Hepatocyte (in vitro differentiated cells): ENCODE data around the gene C6orf89. TPM values are rescaled to one million over a fixed set of nuclear protein-coding genes. Genes with fewer than 3 reads are reported as not detected.

ENCODE experiments used
- DNase-seq: peaks from one replicate; pipeline ENCODE4 v3.0.0-alpha.2; 2016; ENCODE audit warnings: low spot score
- H2AFZ ChIP-seq: fragments of 200-600 bp; sonication (generic); 2 replicates; pipeline ENCODE4 v1.6.0; 2016; ENCODE audit warnings: antibody characterized with exemption, mild to moderate bottlenecking
- H3K27ac ChIP-seq: fragments of 200-600 bp; sonication (generic); 2 replicates; pipeline ENCODE4 v1.5.1; 2016; ENCODE audit warnings: mild to moderate bottlenecking
- H3K27me3 ChIP-seq: fragments of 200-600 bp; sonication (generic); 2 replicates; pipeline ENCODE4 v1.6.1; 2016
- H3K36me3 ChIP-seq: fragments of 200-600 bp; sonication (generic); replicated peaks from 2 replicates; pipeline ENCODE4 v1.5.1; 2016; ENCODE audit warnings: low read depth; ENCODE audit not compliant: insufficient read depth
- H3K4me1 ChIP-seq: fragments of 200-600 bp; sonication (generic); 2 replicates; pipeline ENCODE4 v1.5.1; 2016; ENCODE audit warnings: mild to moderate bottlenecking, moderate library complexity; ENCODE audit not compliant: insufficient read depth
- H3K4me2 ChIP-seq: fragments of 200-600 bp; sonication (generic); 2 replicates; pipeline ENCODE4 v1.6.0; 2016
- H3K4me3 ChIP-seq: fragments of 200-600 bp; sonication (generic); 2 replicates; pipeline ENCODE4 v1.5.1; 2016; ENCODE audit warnings: mild to moderate bottlenecking
- H3K79me2 ChIP-seq: fragments of 200-600 bp; sonication (generic); 2 replicates; pipeline ENCODE4 v1.6.0; 2017; ENCODE audit warnings: mild to moderate bottlenecking
- H3K9me2 ChIP-seq: fragments of 200-600 bp; sonication (generic); replicated peaks from 2 replicates; pipeline ENCODE4 v1.6.0; 2017; ENCODE audit warnings: mild to moderate bottlenecking; ENCODE audit not compliant: insufficient read depth
- H3K9me3 ChIP-seq: fragments of 200-600 bp; sonication (generic); 2 replicates; pipeline ENCODE4 v1.5.1; 2016; ENCODE audit warnings: low read depth, mild to moderate bottlenecking
- H4K20me1 ChIP-seq: fragments of 200-600 bp; sonication (generic); 2 replicates; pipeline ENCODE4 v1.6.0; 2016; ENCODE audit warnings: mild to moderate bottlenecking; ENCODE audit not compliant: insufficient read depth, poor library complexity, severe bottlenecking
- EZH2 ChIP-seq: fragments of 200-600 bp; sonication (generic); IDR thresholded peaks from 2 replicates; pipeline ENCODE4 v1.6.1; 2016; ENCODE audit warnings: antibody characterized with exemption, mild to moderate bottlenecking, borderline replicate concordance
- EZH2phosphoT487 ChIP-seq: fragments of 200-600 bp; sonication (generic); IDR thresholded peaks from one replicate; pipeline ENCODE4 v1.6.1; 2018; ENCODE audit warnings: antibody characterized with exemption, mild to moderate bottlenecking, low read depth, moderate library complexity; ENCODE audit not compliant: unreplicated experiment, severe bottlenecking
- WGBS: methylation state at CpG from one replicate; pipeline ENCODE4 v1.1.6; 2016; ENCODE audit warnings: low lambda C conversion rate; ENCODE audit errors: missing lambda C conversion rate; 5-methylcytosine and 5-hydroxymethylcytosine counted together
- polyA plus RNA-seq: library from polyadenylated mRNA; unstranded; fragments of >200 nt; fragmentation: Nextera tagmentation; extraction: Ambion mirVana; gene quantifications from 2 replicates; pipeline ENCODE4 v1.2.1, GENCODE V29; 2016
- total RNA-seq: library from RNA; depleted of rRNA; stranded (reverse); fragments of >200 nt; gene quantifications from 2 replicates; pipeline ENCODE4 v1.2.3, GENCODE V29; 2014
- TF ChIP-seq, protein P1 (sequence below): fragments of 200-600 bp; sonication (generic); IDR thresholded peaks from 2 replicates; pipeline ENCODE4 v1.5.1; 2016; ENCODE audit warnings: antibody characterized with exemption, mild to moderate bottlenecking; ENCODE audit not compliant: poor library complexity

The C6orf89 gene
- total and polyA plus RNA-seq, 2 experiments from 2014 or later = 39.6 to 45.2 TPM

DNA sequence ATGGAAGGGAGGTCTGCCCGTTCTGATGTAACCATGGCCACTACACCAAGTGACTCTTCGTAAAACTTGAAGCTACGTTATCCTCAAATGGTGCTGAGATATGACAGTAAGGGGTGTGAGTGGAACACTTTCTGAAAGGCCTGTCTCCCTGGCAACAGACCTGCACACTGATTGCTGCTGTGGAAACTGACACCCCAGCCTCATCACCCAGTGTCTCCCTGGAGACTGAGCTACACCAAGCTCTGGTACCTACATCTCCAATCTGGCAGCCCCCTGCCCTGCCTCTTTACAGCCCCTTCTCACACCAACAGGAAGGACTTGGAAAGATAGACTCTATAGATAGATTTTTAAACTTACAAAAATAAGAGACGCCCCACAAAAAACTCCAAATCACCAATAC lies 82.0 kb downstream of the C6orf89 start:
- 95% methylated on average over 4 of the region's 4 CpGs for WGBS
- no peaks in the 10 kb centered on the region for H3K36me3 ChIP-seq

DNA sequence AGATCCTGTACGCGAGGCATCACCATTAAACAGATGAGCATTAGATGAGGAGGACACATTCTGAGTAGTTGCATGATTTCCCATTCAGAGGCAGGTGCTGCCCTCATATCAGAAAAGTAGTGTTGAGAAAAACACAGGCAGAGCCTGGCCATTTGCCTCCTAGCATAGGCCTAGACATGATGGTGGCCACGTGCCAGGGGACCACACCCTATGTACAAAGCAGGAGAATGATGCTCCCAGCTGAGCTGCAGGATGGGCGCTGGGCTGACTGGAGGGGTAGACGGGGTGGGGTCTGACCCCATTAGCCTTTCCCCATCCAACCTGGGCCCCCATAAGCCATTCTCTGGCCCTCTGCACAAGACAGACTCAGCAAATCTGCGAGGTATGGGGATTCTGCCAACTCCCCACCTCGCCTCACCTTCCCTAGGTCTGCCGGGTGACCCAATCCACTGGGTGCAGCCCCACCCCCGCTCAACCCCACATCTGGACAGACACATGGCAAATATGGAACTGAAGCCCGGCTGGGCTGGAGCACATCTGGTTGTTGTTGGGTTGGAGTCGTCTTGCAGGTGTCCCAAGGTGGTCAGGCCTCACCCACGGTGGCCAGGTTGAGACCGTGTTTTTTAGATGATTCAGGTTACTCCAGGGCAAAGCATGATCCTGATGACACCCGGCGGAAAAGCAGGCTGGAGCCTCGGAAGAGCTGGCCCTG lies 82.7 kb downstream of the C6orf89 start:
- DNase-seq = no peak
- Histone ChIP-seq H3K4me3 (no peak overlapping the region), H3K9me2 (no peaks in the 10 kb centered on the region), H2AFZ (no peak overlapping the region), H4K20me1 (no peaks in the 10 kb centered on the region), H3K27ac (no peak overlapping the region), H3K79me2 (no peaks in the 10 kb centered on the region), H3K36me3 (no peaks in the 10 kb centered on the region), H3K27me3 (no peaks in the 10 kb centered on the region), H3K9me3 (no peaks in the 10 kb centered on the region), H3K4me1 (no peaks in the 10 kb centered on the region), H3K4me2 (no peak overlapping the region)
- no peak for TF ChIP-seq EZH2
- WGBS = 94% methylated on average over 16 of the region's 16 CpGs

More for the DNA sequence above, 82.0 kb downstream of the C6orf89 start:
- Histone ChIP-seq H3K27me3 (no peaks in the 10 kb centered on the region), H4K20me1 (no peaks in the 10 kb centered on the region), H3K9me2 (no peaks in the 10 kb centered on the region), H3K9me3 (no peaks in the 10 kb centered on the region), H3K27ac (no peak overlapping the region), H3K4me1 (no peaks in the 10 kb centered on the region), H3K79me2 (no peaks in the 10 kb centered on the region), H2AFZ (no peak overlapping the region), H3K4me2 (no peak overlapping the region), H3K4me3 (no peak overlapping the region)
- no peak for DNase-seq
- TF ChIP-seq, protein P1, sequence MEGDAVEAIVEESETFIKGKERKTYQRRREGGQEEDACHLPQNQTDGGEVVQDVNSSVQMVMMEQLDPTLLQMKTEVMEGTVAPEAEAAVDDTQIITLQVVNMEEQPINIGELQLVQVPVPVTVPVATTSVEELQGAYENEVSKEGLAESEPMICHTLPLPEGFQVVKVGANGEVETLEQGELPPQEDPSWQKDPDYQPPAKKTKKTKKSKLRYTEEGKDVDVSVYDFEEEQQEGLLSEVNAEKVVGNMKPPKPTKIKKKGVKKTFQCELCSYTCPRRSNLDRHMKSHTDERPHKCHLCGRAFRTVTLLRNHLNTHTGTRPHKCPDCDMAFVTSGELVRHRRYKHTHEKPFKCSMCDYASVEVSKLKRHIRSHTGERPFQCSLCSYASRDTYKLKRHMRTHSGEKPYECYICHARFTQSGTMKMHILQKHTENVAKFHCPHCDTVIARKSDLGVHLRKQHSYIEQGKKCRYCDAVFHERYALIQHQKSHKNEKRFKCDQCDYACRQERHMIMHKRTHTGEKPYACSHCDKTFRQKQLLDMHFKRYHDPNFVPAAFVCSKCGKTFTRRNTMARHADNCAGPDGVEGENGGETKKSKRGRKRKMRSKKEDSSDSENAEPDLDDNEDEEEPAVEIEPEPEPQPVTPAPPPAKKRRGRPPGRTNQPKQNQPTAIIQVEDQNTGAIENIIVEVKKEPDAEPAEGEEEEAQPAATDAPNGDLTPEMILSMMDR = no peak
- TF ChIP-seq EZH2phosphoT487 (no peak), EZH2 (no peak)

DNA sequence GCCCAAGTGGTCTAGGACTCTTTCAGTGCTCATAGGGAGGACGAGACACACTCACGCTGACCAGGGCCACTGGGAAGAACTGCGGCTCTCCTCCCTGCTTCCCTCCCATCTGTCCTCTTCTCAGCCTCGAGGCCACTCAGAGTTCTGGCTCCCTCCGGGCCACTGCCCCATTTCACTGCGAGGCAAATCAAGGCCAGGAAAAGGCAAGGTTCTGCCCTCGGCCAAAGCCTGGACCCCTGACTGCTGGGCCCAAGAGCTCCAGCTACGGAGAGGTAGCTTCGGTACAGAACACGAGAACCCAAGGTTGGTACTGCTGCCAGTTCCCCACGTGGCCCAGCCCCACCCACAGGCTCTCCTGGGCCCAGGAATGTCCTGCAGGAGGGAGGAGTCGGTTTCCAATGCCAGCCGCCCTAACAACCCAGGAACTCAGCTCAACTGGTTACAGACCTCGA lies 83.5 kb downstream of the C6orf89 start:
- Histone ChIP-seq H2AFZ (no peak overlapping the region), H3K9me2 (no peaks in the 10 kb centered on the region), H3K36me3 (no peaks in the 10 kb centered on the region), H3K27ac (no peak overlapping the region), H3K4me1 (no peaks in the 10 kb centered on the region), H4K20me1 (no peaks in the 10 kb centered on the region), H3K27me3 (no peaks in the 10 kb centered on the region), H3K79me2 (no peaks in the 10 kb centered on the region), H3K4me3 (no peak overlapping the region), H3K9me3 (no peaks in the 10 kb centered on the region), H3K4me2 (no peak overlapping the region)
- no peak for DNase-seq
- TF ChIP-seq EZH2phosphoT487 (no peak), EZH2 (no peak)
- TF ChIP-seq, protein P1 = no peak
- 95% methylated on average over 14 of the region's 14 CpGs for WGBS

DNA sequence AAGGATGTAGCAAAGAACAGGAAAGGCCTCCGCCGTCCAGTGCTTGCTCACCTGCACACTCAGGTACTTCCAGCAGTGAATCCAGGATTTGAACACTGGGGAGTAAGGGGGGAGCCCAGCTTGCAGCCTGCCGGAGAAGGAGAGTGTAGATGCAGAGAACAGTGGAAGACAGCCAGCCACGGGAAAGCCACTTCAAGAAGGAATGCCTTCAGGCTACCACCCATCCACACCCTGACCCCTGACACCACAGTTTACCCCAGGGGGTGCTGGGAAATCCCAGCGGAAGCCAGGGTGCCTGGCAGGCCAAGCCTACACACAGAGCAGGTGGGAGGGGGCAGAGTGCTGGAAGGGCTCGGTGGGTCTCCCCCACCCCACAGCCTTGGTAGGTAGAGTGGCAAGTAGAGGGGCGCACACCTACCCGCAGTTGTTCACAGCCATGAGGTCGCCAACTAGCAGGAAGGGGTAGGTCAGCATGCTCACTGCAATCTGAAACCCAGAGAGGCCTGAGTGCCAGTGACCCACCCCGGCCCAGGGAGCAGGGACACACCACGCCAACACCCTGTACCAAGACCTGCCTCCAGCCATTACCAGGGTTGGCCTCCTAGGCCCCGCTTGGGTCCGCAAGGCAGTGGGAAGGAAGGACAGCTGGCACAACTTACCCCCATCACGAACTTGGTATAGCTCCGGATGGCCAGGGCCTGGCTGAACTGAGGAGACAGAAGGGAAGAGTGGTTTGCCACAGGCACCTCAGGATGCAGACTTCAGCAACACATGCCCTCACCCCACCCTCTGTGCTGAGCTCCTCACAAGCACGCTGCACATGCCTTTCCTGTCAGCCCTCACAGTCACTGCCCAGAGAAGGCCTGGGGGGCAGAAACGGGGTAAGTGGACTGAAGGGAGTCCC lies 84.5 kb downstream of the C6orf89 start:
- H3K79me2 ChIP-seq = no peaks in the 10 kb centered on the region
- no peak overlapping the region for H2AFZ ChIP-seq
- DNase-seq = no peak
- H3K9me2 ChIP-seq = no peaks in the 10 kb centered on the region
- WGBS = 95% methylated on average over 17 of the region's 17 CpGs
- no peaks in the 10 kb centered on the region for H3K27me3 ChIP-seq
- no peaks in the 10 kb centered on the region for H3K9me3 ChIP-seq
- no peak overlapping the region for H3K4me2 ChIP-seq
- no peaks in the 10 kb centered on the region for H4K20me1 ChIP-seq
- TF ChIP-seq, protein P1 = no peak
- TF ChIP-seq EZH2 = no peak
- no peak for TF ChIP-seq EZH2phosphoT487
- H3K36me3 ChIP-seq = peaks cover 4% of the 10 kb centered on the region
- H3K4me1 ChIP-seq = no peaks in the 10 kb centered on the region
- H3K4me3 ChIP-seq = no peak overlapping the region
- H3K27ac ChIP-seq = no peak overlapping the region
